ENCODE measurements around the gene DEPDC4. TPM values are rescaled to one million over a fixed set of nuclear protein-coding genes. Genes with fewer than 3 reads are reported as not detected.

Gene DEPDC4
- total RNA-seq, 1 experiment from 2014 or later, result 1.4 TPM

Other genes starting within 250 kb of the DEPDC4 start
- 17.7 and 20.1 TPM in 2 replicates for gene BLTP3B, start 124.2 kb downstream of the DEPDC4 start, total RNA-seq (2022)
- 26.4 and 28.8 TPM in 2 replicates for gene ACTR6, start 66.3 kb downstream of the DEPDC4 start, total RNA-seq (2022)
- 47.5 and 52.8 TPM in 2 replicates for gene SCYL2, start 98 bp upstream of the DEPDC4 start, total RNA-seq (2022)
- not detected in 2 replicates for gene SLC17A8, start 90.0 kb upstream of the DEPDC4 start, total RNA-seq (2022)
- not detected in 2 replicates for gene NR1H4, start 206.8 kb upstream of the DEPDC4 start, total RNA-seq (2022)

Data from MCF 10A (cell line).